Transverse colon (tissue), 4 donors: Measurements from ENCODE around the gene CAMSAP3.

Source experiments
- CTCF ChIP-seq, 5 experiments: fragments of 200-600 bp in 3 of 5; fragments of 450-650 bp in 2 of 5; sonication (generic) in 3 of 5; IDR thresholded peaks; 1 replicate in 2 of 5; 2 replicates in 3 of 5; pipeline ENCODE4 v1.5.1; 2016 to 2017; ENCODE audit warnings: antibody characterized with exemption in 5 of 5, inconsistent platforms in 3 of 5, mild to moderate bottlenecking in 2 of 5, moderate library complexity in 1 of 5
- POLR2A ChIP-seq: fragments of 450-650 bp; IDR thresholded peaks from one replicate; pipeline ENCODE4 v1.6.1; 2016; ENCODE audit warnings: antibody characterized with exemption, mild to moderate bottlenecking, moderate library complexity
- POLR2AphosphoS5 ChIP-seq, 3 donors: sonication (generic); formaldehyde crosslinking; IDR thresholded peaks; one replicate each; pipeline ENCODE4 v1.6.1; 2016; ENCODE audit warnings: antibody characterized with exemption in 3 of 3

DNA sequence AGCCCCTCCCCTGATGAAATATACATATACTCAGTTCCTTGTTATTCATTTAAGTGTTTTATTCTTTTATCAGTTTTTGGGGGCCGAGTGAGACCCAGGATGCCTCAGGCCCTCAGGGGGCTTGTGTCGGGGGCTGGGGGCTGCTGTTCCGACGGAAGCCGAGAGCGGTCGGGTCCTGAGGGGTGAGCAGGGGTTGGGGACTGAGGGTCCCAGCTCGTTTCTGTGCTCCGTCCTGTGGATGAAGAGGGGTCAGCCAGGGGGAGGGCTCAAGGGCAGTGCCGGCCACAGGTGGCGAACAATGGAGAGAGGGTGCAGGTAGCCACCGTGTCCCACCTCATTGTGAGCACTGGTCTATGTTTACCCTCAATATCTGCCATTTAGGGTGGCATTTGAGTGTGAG, 35.9 kb downstream of the CAMSAP3 start:
- TF ChIP-seq CTCF (IDR thresholded peaks at IDR 0.05) (no peak), POLR2A (no peak), POLR2AphosphoS5 (IDR thresholded peaks at IDR 0.05) (no peak)
